HG02763 (cell line): ENCODE measurements around the gene GTF2IRD1.
"Not testable (repeated sequence)": the region's sequence is repeated elsewhere in the genome, so short reads cannot be mapped to it uniquely, and the experiment has no call there.

ENCODE experiments used
- ATAC-seq: cut with Tn5 transposase; IDR thresholded peaks from one replicate; pipeline ENCODE4 v1.9.1; 2021; ENCODE audit warnings: mild to moderate bottlenecking, moderate library complexity; ENCODE audit not compliant: unreplicated experiment

The GTF2IRD1 gene

GRCh38 chr7:74466196-74466813 lies 12.6 kb downstream of the GTF2IRD1 start:
- no peak for ATAC-seq

- ATAC-seq, result no peak
Measured at GRCh38 chr7:74467876-74468275, 14.2 kb downstream of the GTF2IRD1 start.

- no peak for ATAC-seq
Measured at GRCh38 chr7:74470504-74470903, 16.8 kb downstream of the GTF2IRD1 start.

- no peak for ATAC-seq
Measured at GRCh38 chr7:74473116-74473515, 19.4 kb downstream of the GTF2IRD1 start.

GRCh38 chr7:74474271-74474865 lies 20.7 kb downstream of the GTF2IRD1 start:
- ATAC-seq, result no peak

- ATAC-seq, result no peak
Measured at GRCh38 chr7:74475243-74475986, 21.7 kb downstream of the GTF2IRD1 start.

- ATAC-seq, result no peak
Measured at GRCh38 chr7:74475987-74476350, 22.3 kb downstream of the GTF2IRD1 start.

- ATAC-seq, result no peak
Measured at GRCh38 chr7:74476626-74477025, 22.9 kb downstream of the GTF2IRD1 start.

- ATAC-seq, result no peak
Measured at GRCh38 chr7:74478671-74479065, 25.0 kb downstream of the GTF2IRD1 start.

GRCh38 chr7:74479066-74479781 lies 25.5 kb downstream of the GTF2IRD1 start:
- no peak for ATAC-seq

- no peak for ATAC-seq
Measured at GRCh38 chr7:74479961-74480829, 26.5 kb downstream of the GTF2IRD1 start.

- no peak for ATAC-seq
Measured at GRCh38 chr7:74480861-74481417, 27.2 kb downstream of the GTF2IRD1 start.

GRCh38 chr7:74481458-74482196 lies 27.9 kb downstream of the GTF2IRD1 start:
- no peak for ATAC-seq

- no peak for ATAC-seq
Measured at GRCh38 chr7:74482197-74482467, 28.4 kb downstream of the GTF2IRD1 start.

- ATAC-seq, result no peak
Measured at GRCh38 chr7:74482629-74483401, 29.1 kb downstream of the GTF2IRD1 start.

GRCh38 chr7:74483402-74484336 lies 30.0 kb downstream of the GTF2IRD1 start:
- no peak for ATAC-seq

GRCh38 chr7:74485611-74486010 lies 31.9 kb downstream of the GTF2IRD1 start:
- ATAC-seq, result no peak

GRCh38 chr7:74488518-74489030 lies 34.9 kb downstream of the GTF2IRD1 start:
- ATAC-seq, result not testable (repeated sequence)
